Gastrocnemius medialis (tissue), 4 donors: Measurements from ENCODE around the gene KLRK1. TPM values are rescaled to one million over a fixed set of nuclear protein-coding genes. Genes with fewer than 3 reads are reported as not detected.
"Not testable (repeated sequence)": the region's sequence is repeated elsewhere in the genome, so short reads cannot be mapped to it uniquely, and the experiment has no call there.

ENCODE experiments used
- ATAC-seq, 2 donors: fragments of 150-250 bp; one replicate each; pipeline ENCODE4 v1.9.1; 2016
- DNase-seq, 2 donors: peaks; one replicate each; pipeline ENCODE4 v3.0.0-alpha.2; 2019
- H3K27ac ChIP-seq, 4 donors: fragments of 200-600 bp; sonication (generic); 1 replicate in 1 of 4; 2 replicates in 3 of 4; pipeline ENCODE4 v1.5.1; 2016 to 2018; ENCODE audit warnings: mild to moderate bottlenecking in 2 of 4, moderate library complexity in 1 of 4
- H3K27me3 ChIP-seq, 3 donors: fragments of 200-600 bp; sonication (generic) in 2 of 3; 1 replicate in 1 of 3; 2 replicates in 2 of 3; pipeline versions ENCODE4 v1.5.1 to v1.6.0; 2016 to 2019; ENCODE audit warnings: mild to moderate bottlenecking in 1 of 3, moderate library complexity in 1 of 3
- H3K36me3 ChIP-seq, 2 donors: fragments of 200-600 bp; sonication (generic) in 1 of 2; one replicate each; pipeline ENCODE4 v1.5.1; 2017 to 2018
- H3K4me1 ChIP-seq, 2 donors: fragments of 200-600 bp; sonication (generic) in 1 of 2; one replicate each; pipeline ENCODE4 v1.5.1; 2016 to 2017; ENCODE audit warnings: mild to moderate bottlenecking in 2 of 2
- H3K4me3 ChIP-seq, 4 donors: fragments of 200-600 bp; sonication (generic) in 3 of 4; 1 replicate in 1 of 4; 2 replicates in 3 of 4; pipeline ENCODE4 v1.5.1; 2016 to 2019; ENCODE audit warnings: mild to moderate bottlenecking in 2 of 4
- H3K9me3 ChIP-seq, 3 donors: fragments of 200-600 bp; sonication (generic) in 2 of 3; 1 replicate in 1 of 3; 2 replicates in 2 of 3; pipeline ENCODE4 v1.5.1; 2016 to 2019
- POLR2A ChIP-seq, 2 donors: fragments of 450-650 bp; IDR thresholded peaks; one replicate each; pipeline ENCODE4 v1.6.1; 2017; ENCODE audit warnings: antibody characterized with exemption in 2 of 2, mild to moderate bottlenecking in 2 of 2, moderate library complexity in 2 of 2
- in situ Hi-C, 4 donors: fragments of 200-750 bp; cut with MboI; loops; one replicate each; pipeline versions ENCODE4 v1.15.0 to v1.8.0; 2017; ENCODE audit warnings: low sequenced_read_pairs in 4 of 4
- intact Hi-C: fragments of 100-400 bp; cut with DNase I; formaldehyde crosslinking; loops from one replicate; pipeline ENCODE4 v1.15.1; 2023; ENCODE audit warnings: low total_unique reads
- total RNA-seq, 4 donors: library from RNA; depleted of rRNA; stranded (reverse); fragments of >200 nt; gene quantifications; one replicate each; pipeline versions ENCODE4 v1.1.0 to v1.2.3, GENCODE V29; 2016
- TF ChIP-seq, protein P1 (sequence below), 5 experiments: fragments of 450-650 bp in 3 of 5; fragments of 200-600 bp in 2 of 5; sonication (generic) in 2 of 5; IDR thresholded peaks in 4 of 5; conservative IDR thresholded peaks in 1 of 5; 1 replicate in 4 of 5; 2 replicates in 1 of 5; pipeline ENCODE4 v1.5.1; 2016 to 2019; ENCODE audit warnings: antibody characterized with exemption in 5 of 5, mild to moderate bottlenecking in 3 of 5, moderate library complexity in 3 of 5

Gene KLRK1
- total RNA-seq, 4 donors from 2014 or later: 0.20 TPM; not detected in 3

DNA sequence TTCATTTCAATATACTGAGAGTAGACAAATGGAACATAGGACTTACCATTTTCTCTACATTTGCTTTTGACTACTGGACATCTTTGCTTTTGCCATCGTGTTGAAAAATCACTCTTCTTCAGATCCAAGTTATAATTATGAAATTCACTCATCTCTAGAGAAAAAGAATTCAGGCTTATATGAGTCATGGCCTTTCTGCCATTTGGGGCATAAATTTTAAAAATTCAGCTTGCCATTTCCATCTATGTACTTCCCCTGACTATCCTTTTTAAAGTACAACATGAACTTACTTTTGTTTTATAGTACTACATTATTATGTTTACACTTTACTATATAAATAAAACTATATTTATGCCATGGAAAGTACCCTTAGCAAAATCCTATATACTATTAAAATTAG is 3.0 kb downstream of the KLRK1 start:
- Histone ChIP-seq H3K4me3 (no peak overlapping the region), H3K4me1 (peaks cover 0 to 1% of the 10 kb centered on the region in 2 donors), H3K9me3 (no peaks in the 10 kb centered on the region), H3K36me3 (no peaks in the 10 kb centered on the region), H3K27me3 (no peaks in the 10 kb centered on the region), H3K27ac (no peak overlapping the region)
- intact Hi-C loops (no loop called here), in situ Hi-C loops (no loop called here)
- DNase-seq (no peak), ATAC-seq (no peak)
- no peak for TF ChIP-seq POLR2A (IDR thresholded peaks at IDR 0.05)
- TF ChIP-seq, protein P1, sequence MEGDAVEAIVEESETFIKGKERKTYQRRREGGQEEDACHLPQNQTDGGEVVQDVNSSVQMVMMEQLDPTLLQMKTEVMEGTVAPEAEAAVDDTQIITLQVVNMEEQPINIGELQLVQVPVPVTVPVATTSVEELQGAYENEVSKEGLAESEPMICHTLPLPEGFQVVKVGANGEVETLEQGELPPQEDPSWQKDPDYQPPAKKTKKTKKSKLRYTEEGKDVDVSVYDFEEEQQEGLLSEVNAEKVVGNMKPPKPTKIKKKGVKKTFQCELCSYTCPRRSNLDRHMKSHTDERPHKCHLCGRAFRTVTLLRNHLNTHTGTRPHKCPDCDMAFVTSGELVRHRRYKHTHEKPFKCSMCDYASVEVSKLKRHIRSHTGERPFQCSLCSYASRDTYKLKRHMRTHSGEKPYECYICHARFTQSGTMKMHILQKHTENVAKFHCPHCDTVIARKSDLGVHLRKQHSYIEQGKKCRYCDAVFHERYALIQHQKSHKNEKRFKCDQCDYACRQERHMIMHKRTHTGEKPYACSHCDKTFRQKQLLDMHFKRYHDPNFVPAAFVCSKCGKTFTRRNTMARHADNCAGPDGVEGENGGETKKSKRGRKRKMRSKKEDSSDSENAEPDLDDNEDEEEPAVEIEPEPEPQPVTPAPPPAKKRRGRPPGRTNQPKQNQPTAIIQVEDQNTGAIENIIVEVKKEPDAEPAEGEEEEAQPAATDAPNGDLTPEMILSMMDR (IDR thresholded peaks at IDR 0.05 in 4 of 5, conservative IDR thresholded peaks at IDR 0.05 in 1 of 5): no peak

DNA sequence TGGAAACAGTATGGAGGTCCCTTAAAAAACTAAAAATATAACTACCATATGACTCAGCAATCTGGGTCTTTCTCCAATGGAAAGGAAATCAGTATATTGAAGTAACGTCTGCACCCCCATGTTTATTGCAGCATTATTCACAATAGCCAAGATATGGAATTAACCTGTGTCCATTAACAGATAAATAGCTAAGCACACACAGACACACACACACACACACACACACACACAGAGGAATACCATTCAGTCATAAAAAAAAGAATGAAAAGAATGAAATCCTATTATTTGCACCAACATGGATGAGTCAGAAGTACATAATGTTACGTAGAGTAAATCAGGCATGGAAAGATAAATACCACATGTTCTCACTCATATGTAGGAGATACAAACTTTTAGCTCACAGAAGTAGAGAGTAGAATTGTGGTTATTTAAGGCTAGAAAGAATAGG is 4.7 kb downstream of the KLRK1 start:
- no peak for TF ChIP-seq POLR2A (IDR thresholded peaks at IDR 0.05)
- TF ChIP-seq, protein P1 (IDR thresholded peaks at IDR 0.05 in 4 of 5, conservative IDR thresholded peaks at IDR 0.05 in 1 of 5): no peak
- H3K4me1 ChIP-seq: no peaks in the 10 kb centered on the region
- intact Hi-C loops: no loop called here
- H3K27ac ChIP-seq: no peak overlapping the region
- in situ Hi-C loops: no loop called here
- H3K27me3 ChIP-seq: no peaks in the 10 kb centered on the region
- no peaks in the 10 kb centered on the region for H3K9me3 ChIP-seq
- no peak overlapping the region for H3K4me3 ChIP-seq
- DNase-seq (no peak), ATAC-seq (no peak)
- no peaks in the 10 kb centered on the region for H3K36me3 ChIP-seq

DNA sequence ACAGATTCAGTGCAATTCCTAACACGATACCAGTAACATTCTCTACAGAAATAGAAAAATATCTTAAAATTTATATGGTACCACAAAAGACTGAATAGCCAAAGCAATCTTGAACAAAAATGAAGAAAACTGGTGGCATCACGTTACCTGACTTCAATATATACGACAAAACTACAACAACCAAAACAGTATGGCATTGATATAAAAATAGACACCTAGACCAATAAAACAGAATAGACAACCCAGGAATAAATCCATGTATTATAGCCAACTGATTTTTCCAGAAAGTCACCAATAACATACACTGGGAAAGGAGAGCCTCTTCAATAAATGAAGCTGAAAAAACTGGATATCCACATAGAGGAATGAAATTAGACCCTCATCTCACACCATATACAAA is 5.7 kb downstream of the KLRK1 start:
- intact Hi-C loops (no loop called here), in situ Hi-C loops (no loop called here)
- DNase-seq: no peak
- Histone ChIP-seq H3K4me1 (no peaks in the 10 kb centered on the region), H3K36me3 (no peaks in the 10 kb centered on the region), H3K4me3 (no peak overlapping the region), H3K27ac (no peak overlapping the region), H3K27me3 (no peaks in the 10 kb centered on the region), H3K9me3 (no peaks in the 10 kb centered on the region)
- no peak for ATAC-seq
- TF ChIP-seq, protein P1 (IDR thresholded peaks at IDR 0.05 in 4 of 5, conservative IDR thresholded peaks at IDR 0.05 in 1 of 5): no peak

DNA sequence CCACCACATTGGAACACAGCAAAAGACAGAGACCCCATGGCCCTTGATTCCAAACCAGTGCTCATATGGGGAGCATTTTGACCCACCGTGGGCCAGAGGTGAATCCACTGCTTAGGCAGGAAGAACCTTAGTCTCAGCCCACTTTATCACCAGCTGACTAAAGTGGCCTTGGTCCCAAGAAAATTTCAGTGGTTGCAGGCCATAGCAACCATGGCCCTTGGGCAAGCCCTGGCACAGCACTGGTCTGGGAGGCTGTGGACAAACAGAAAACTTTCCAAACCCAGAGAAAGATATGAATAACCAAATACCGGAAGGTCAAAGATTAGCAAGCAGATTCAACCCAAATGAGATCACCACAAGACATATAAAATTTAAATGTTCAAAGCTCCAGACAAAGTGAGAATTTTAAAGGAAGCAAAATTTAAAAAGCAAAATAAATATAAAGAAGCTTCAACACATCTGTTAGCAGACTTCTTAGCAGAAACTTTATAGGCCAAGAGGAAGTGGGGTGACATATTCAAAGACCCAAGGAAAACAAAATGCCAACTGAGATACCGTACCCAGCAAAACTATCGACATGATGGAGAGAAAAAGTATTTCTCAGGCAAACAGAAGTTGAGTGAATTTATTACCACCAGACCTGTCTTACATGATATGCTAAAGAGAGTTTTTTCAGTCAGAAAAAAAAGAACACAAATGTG is 7.8 kb downstream of the KLRK1 start:
- in situ Hi-C loops: no loop called here
- H3K4me3 ChIP-seq: no peak overlapping the region

DNA sequence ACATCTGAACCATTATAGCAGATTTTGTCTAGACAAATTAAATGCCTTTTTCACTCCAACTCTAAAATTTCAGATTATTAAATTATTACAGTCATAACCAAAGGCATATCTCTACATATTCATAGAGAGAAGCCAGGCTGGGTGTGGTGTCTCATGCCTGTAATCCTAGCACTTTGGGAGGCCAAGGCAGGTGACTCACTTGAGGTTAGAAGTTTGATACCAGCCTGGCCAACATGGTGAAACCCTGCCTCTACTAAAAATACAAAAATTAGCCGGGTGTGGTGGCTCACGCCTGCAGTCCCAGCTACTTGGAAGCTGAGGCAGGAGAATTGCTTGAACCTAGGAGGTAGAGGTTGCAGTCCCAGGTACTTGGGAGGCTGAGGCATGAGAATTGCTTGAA is 11.1 kb downstream of the KLRK1 start:
- H3K9me3 ChIP-seq, H3K27ac ChIP-seq, H3K36me3 ChIP-seq, DNase-seq, H3K4me3 ChIP-seq, ATAC-seq, intact Hi-C loops, H3K27me3 ChIP-seq, H3K4me1 ChIP-seq, in situ Hi-C loops: not testable (repeated sequence)

More for the DNA sequence above, 7.8 kb downstream of the KLRK1 start:
- Histone ChIP-seq H3K4me1 (no peaks in the 10 kb centered on the region), H3K27me3 (no peaks in the 10 kb centered on the region), H3K9me3 (no peaks in the 10 kb centered on the region), H3K27ac (no peak overlapping the region), H3K36me3 (no peaks in the 10 kb centered on the region)
- ATAC-seq: no peak
- DNase-seq: no peak
- no peak for TF ChIP-seq POLR2A (IDR thresholded peaks at IDR 0.05)
- TF ChIP-seq, protein P1 (IDR thresholded peaks at IDR 0.05 in 4 of 5, conservative IDR thresholded peaks at IDR 0.05 in 1 of 5): no peak
- intact Hi-C loops: no loop called here
